ENCODE results near the gene ARRB1.
"Not testable (repeated sequence)": the region's sequence is repeated elsewhere in the genome, so short reads cannot be mapped to it uniquely, and the experiment has no call there.

Gene ARRB1

GRCh38 chr11:75371949-75372876, 20.8 kb upstream of the ARRB1 start (continued):
- no peak for TF ChIP-seq ZFP41 (tag by site-specific recombination; IDR thresholded peaks at IDR 0.05; ENCODE audit: borderline replicate concordance)

DNA sequence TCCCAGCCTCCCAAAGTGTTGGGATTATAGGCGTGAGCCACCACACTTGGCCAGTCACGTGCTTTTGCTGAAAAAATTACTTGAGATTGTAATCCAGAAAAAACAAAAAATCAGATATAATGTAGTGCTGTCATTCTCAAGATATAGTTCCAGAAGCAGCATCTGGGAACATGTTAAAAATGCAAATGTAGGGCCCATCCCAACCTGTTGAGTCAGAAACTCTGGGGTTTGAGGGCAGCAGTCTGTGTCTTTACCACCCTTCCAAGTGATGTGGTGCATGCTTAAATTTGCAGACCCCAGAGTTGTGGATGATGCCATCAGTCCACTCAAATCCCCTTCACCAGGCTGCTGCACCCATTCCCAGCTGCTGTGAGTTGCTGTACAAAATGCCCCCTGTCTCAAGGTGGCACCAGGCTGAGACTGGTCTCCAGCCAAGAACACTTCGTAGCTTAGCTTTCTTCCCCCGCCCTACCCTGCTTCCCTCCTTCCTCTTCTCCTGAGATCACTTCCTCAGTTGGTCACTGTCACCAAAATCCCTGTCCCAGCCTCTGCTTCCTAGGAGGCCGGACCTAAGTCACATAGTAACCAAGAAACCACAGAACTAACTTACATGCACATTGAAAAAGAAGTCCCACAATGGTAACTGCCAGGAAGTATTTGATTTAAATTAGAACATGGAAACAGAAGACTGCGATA, 18.2 kb upstream of the ARRB1 start:
- TF ChIP-seq ZSCAN23 (tag by site-specific recombination; IDR thresholded peaks at IDR 0.05) = no peak
- TF ChIP-seq REPIN1 (tag by site-specific recombination; IDR thresholded peaks at IDR 0.05; ENCODE audit: low read depth) = no peak
- TF ChIP-seq, protein P1, sequence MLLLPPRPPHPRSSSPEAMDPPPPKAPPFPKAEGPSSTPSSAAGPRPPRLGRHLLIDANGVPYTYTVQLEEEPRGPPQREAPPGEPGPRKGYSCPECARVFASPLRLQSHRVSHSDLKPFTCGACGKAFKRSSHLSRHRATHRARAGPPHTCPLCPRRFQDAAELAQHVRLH (tag by site-specific recombination; IDR thresholded peaks at IDR 0.05) = no peak
- TF ChIP-seq ZSCAN16 (tag by site-specific recombination; IDR thresholded peaks at IDR 0.05) = no peak
- TF ChIP-seq, protein P2, sequence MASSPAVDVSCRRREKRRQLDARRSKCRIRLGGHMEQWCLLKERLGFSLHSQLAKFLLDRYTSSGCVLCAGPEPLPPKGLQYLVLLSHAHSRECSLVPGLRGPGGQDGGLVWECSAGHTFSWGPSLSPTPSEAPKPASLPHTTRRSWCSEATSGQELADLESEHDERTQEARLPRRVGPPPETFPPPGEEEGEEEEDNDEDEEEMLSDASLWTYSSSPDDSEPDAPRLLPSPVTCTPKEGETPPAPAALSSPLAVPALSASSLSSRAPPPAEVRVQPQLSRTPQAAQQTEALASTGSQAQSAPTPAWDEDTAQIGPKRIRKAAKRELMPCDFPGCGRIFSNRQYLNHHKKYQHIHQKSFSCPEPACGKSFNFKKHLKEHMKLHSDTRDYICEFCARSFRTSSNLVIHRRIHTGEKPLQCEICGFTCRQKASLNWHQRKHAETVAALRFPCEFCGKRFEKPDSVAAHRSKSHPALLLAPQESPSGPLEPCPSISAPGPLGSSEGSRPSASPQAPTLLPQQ (tag by site-specific recombination; IDR thresholded peaks at IDR 0.05) = no peak
- no peak for TF ChIP-seq ZNF2 (tag by site-specific recombination; IDR thresholded peaks at IDR 0.05)
- no peak for TF ChIP-seq ZNF433 (tag by site-specific recombination; IDR thresholded peaks at IDR 0.05; ENCODE audit: low read depth)
- TF ChIP-seq WT1 (tag by site-specific recombination; IDR thresholded peaks at IDR 0.05) = no peak
- no peak for TF ChIP-seq ZNF311 (tag by site-specific recombination; IDR thresholded peaks at IDR 0.05; ENCODE audit: borderline replicate concordance)
- TF ChIP-seq ZNF24 (tag by site-specific recombination; IDR thresholded peaks at IDR 0.05) = no peak
- TF ChIP-seq ZNF629 (tag by site-specific recombination; IDR thresholded peaks at IDR 0.05) = no peak
- TF ChIP-seq ZNF626 (tag by site-specific recombination; IDR thresholded peaks at IDR 0.05) = no peak
- TF ChIP-seq ZNF112 (tag by site-specific recombination; IDR thresholded peaks at IDR 0.05) = no peak
- TF ChIP-seq SCRT1 (tag by site-specific recombination; IDR thresholded peaks at IDR 0.05; ENCODE audit: borderline replicate concordance) = no peak
- no peak for TF ChIP-seq GFI1B (tag by site-specific recombination; IDR thresholded peaks at IDR 0.05)
- TF ChIP-seq ZXDB (tag by site-specific recombination; IDR thresholded peaks at IDR 0.05) = no peak
- TF ChIP-seq ZNF514 (tag by site-specific recombination; IDR thresholded peaks at IDR 0.05) = no peak
- no peak for TF ChIP-seq ZBTB20 (tag by site-specific recombination; IDR thresholded peaks at IDR 0.05)
- Histone ChIP-seq H3K4me3 (ENCODE audit: low read depth, low read length) (no peak overlapping the region), H3K9me3 (ENCODE audit: control insufficient read depth, insufficient read depth, low read depth, low read length) (no peaks in the 10 kb centered on the region), H3K27ac (ENCODE audit: extremely low read depth, low read depth, low read length) (no peak overlapping the region), H3K36me3 (ENCODE audit: control insufficient read depth in 2 of 2, insufficient read depth in 1 of 2, low read length in 2 of 2) (no peaks in the 10 kb centered on the region), H3K4me1 (ENCODE audit: control insufficient read depth, insufficient read depth, low read length) (peaks cover 7% of the 10 kb centered on the region)
- ChIA-PET CTCF (interaction anchor here (0.9 kb wide), 1 partner anchor 90 kb away, joined by 3 read pairs; no protein-coding TSS in a partner anchor), POLR2A (no interaction called here)

DNA sequence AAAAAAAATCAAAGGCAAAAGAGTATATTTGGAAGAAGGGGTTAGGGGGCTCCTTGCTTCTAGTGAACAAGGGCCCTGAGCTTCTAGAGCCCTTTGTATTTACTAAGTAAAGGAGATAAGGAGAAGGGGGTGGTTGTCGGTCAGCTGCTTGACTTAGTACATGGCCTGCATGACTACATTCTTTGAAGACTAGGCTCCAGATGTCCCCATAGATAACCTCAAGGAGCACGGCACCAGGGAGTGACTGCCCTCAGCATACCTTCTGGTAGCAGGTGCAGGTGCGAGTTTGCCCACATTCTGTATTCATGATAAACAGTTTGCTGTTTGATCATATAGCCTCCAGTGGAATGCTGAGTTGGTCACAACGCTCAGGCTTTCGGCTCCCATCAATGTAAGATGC, 15.4 kb upstream of the ARRB1 start:
- H3K4me3 ChIP-seq (ENCODE audit: low read depth, low read length); H3K4me1 ChIP-seq (ENCODE audit: control insufficient read depth, insufficient read depth, low read length); H3K36me3 ChIP-seq (ENCODE audit: control insufficient read depth in 2 of 2, insufficient read depth in 1 of 2, low read length in 2 of 2); H3K9me3 ChIP-seq (ENCODE audit: control insufficient read depth, insufficient read depth, low read depth, low read length); H3K27ac ChIP-seq (ENCODE audit: extremely low read depth, low read depth, low read length): not testable (repeated sequence)
- CTCF ChIA-PET = interaction anchor here (0.6 to 1.0 kb wide), 3 partner anchors 17 to 175 kb away, joined by 3 to 5 read pairs (median 4); no protein-coding TSS in a partner anchor
- POLR2A ChIA-PET = interaction anchor here (0.6 kb wide), 1 partner anchor 226 kb away, joined by 6 read pairs; no protein-coding TSS in a partner anchor
